GM18870 (cell line): ENCODE data around the gene BCAT1.

ENCODE experiments used
- ATAC-seq: cut with Tn5 transposase; IDR thresholded peaks from one replicate; pipeline ENCODE4 v1.9.1; 2021; ENCODE audit warnings: moderate library complexity; ENCODE audit not compliant: unreplicated experiment

BCAT1 gene

GRCh38 chr12:24948757-24949722, at the start of gene BCAT1:
Gene BCAT1 (minus strand): TSS chr12:24949101. CDS start chr12:24948932, 169 bp downstream.
- no peak for ATAC-seq

- peak; percentile 85 for ATAC-seq
Observed at GRCh38 chr12:24997970-24998582, 49.2 kb upstream of the BCAT1 start.

GRCh38 chr12:24997496-24997895, 48.6 kb upstream of the BCAT1 start:
- no peak for ATAC-seq

- ATAC-seq, result no peak
Observed at GRCh38 chr12:24996820-24997219, 47.9 kb upstream of the BCAT1 start.

- ATAC-seq, result peak; percentile 27
Observed at GRCh38 chr12:24996102-24996797, 47.3 kb upstream of the BCAT1 start.

- no peak for ATAC-seq
Observed at GRCh38 chr12:24993793-24994192, 44.9 kb upstream of the BCAT1 start.

GRCh38 chr12:24991209-24992049, 42.5 kb upstream of the BCAT1 start:
- no peak for ATAC-seq

GRCh38 chr12:24989216-24989615, 40.3 kb upstream of the BCAT1 start:
- no peak for ATAC-seq

- ATAC-seq, result no peak
Observed at GRCh38 chr12:24982250-24982649, 33.3 kb upstream of the BCAT1 start.

- no peak for ATAC-seq
Observed at GRCh38 chr12:24979976-24980730, 31.3 kb upstream of the BCAT1 start.

GRCh38 chr12:24979329-24979728, 30.4 kb upstream of the BCAT1 start:
- no peak for ATAC-seq

- no peak for ATAC-seq
Observed at GRCh38 chr12:24977711-24978110, 28.8 kb upstream of the BCAT1 start.

GRCh38 chr12:24977060-24977459, 28.2 kb upstream of the BCAT1 start:
- ATAC-seq, result no peak

GRCh38 chr12:24975425-24975824, 26.5 kb upstream of the BCAT1 start:
- no peak for ATAC-seq

GRCh38 chr12:24974216-24974615, 25.3 kb upstream of the BCAT1 start:
- ATAC-seq, result no peak

- ATAC-seq, result no peak
Observed at GRCh38 chr12:24972078-24972477, 23.2 kb upstream of the BCAT1 start.

GRCh38 chr12:24970177-24970576, 21.3 kb upstream of the BCAT1 start:
- ATAC-seq, result no peak

- ATAC-seq, result no peak
Observed at GRCh38 chr12:24966951-24967564, 18.2 kb upstream of the BCAT1 start.

GRCh38 chr12:24964342-24964741, 15.4 kb upstream of the BCAT1 start:
- no peak for ATAC-seq
